HG03108 (cell line): ENCODE measurements around the gene CEP135.
"Not testable (repeated sequence)": the region's sequence is repeated elsewhere in the genome, so short reads cannot be mapped to it uniquely, and the experiment has no call there.

Experiments used
- ATAC-seq: cut with Tn5 transposase; IDR thresholded peaks from one replicate; pipeline ENCODE4 v1.9.1; 2021; ENCODE audit warnings: moderate library complexity; ENCODE audit not compliant: unreplicated experiment

The CEP135 gene, protein sequence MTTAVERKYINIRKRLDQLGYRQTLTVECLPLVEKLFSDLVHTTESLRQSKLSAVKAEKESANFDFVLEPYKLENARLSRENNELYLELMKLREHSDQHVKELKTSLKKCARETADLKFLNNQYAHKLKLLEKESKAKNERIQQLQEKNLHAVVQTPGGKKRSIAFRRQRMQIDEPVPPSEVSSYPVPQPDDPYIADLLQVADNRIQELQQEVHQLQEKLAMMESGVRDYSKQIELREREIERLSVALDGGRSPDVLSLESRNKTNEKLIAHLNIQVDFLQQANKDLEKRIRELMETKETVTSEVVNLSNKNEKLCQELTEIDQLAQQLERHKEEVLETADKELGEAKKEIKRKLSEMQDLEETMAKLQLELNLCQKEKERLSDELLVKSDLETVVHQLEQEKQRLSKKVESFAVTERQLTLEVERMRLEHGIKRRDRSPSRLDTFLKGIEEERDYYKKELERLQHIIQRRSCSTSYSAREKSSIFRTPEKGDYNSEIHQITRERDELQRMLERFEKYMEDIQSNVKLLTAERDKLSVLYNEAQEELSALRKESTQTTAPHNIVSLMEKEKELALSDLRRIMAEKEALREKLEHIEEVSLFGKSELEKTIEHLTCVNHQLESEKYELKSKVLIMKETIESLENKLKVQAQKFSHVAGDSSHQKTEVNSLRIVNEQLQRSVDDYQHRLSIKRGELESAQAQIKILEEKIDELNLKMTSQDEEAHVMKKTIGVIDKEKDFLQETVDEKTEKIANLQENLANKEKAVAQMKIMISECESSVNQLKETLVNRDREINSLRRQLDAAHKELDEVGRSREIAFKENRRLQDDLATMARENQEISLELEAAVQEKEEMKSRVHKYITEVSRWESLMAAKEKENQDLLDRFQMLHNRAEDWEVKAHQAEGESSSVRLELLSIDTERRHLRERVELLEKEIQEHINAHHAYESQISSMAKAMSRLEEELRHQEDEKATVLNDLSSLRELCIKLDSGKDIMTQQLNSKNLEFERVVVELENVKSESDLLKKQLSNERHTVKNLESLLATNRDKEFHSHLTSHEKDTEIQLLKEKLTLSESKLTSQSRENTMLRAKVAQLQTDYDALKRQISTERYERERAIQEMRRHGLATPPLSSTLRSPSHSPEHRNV

DNA sequence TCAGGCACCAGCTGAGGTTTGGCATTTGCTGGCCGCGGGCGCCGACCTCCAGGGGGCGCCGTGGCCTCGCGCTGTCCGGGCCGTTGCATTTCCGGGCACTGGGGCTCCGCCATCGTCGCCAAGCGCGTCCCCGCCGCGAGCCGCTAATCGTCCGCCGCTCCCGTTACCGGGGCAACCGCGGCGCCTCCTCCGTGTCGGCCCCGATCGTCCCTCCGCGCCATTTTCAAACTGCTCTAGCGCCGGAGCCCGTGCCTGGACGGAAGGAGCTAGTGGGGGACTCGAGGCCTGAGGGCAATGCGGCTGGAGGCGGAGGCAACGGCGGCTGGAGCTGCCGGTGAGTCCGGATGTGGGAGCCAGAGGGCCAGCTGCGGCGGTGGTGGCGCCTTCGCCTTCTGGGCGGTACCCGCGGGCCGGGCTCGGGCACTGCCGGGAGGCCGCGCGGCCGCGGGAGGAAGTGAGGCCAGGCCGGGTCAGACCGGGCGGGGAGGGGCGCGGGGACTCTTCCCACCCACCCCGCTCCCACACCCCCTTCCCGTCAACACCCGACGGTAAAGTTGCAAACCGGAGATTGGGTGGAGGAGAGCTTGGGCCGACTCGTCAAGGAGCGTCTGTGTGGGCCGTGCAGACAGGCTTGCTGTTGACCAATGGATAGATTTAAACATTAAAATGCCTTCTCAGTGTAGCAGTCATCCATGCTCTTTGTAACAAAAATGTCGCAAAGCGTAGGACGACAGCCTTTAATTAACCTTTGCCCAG lies at the start of gene CEP135:
TSS of gene CEP135 (plus strand) at position 220 of the 756 bp plus-strand sequence. CDS start 3,186 bp downstream, outside the sequence.
- peak; percentile 77 for ATAC-seq

DNA sequence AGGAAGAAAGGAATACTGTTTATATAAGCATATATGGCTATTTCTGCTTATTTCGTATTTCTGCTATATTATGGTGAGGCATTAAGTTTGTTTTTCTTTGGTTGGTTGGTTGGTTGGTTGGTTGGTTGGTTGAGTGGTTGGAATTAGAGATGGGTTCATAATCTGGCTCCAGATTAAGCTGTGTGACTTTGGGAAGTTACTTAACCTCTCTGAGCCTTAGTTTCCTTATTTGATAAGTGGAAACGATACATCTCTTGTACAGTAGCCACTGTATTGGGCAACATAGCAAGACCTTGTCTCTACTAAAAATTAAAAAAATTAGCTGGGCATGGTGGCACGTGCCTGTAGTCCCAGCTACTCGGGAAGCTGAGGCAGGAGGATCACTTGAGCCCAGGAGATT lies 46.1 kb upstream of the CEP135 start:
- no peak for ATAC-seq

DNA sequence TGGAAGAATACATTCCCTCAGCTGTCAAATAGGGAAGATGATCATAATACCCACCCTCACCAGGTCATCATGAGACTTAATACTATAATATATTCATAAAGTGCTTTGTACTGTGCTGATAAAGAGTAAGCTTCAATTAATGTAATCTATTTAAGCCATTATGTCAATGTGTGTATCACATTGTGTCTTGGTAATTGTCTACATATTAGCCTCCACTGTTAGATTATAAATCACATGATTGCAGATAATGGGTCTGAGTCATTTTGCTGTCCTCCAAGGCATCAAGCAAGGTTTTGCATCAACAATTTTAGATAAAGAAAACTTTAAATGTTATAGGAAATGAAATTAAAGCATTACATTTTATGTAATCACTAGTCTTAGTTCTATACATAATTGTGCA lies 45.2 kb upstream of the CEP135 start:
- no peak for ATAC-seq

DNA sequence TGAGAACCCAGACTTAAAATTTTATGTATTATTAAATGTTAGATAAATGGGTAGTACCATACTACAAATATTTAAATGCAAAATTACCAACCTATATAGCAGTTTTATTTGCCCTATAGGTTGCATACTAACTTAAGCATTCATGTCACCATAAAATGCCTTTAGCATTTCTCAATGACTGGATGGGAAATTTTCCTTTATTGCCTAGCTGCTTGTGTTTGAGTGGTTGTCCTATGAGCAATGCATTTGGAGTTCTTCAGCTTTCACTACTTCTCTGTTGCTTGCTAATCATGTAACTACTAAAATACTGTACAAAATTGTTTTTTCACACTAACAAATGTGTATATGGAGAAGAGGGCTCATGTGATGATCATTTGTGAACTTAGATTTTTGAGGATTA lies 44.2 kb upstream of the CEP135 start:
- ATAC-seq: no peak

DNA sequence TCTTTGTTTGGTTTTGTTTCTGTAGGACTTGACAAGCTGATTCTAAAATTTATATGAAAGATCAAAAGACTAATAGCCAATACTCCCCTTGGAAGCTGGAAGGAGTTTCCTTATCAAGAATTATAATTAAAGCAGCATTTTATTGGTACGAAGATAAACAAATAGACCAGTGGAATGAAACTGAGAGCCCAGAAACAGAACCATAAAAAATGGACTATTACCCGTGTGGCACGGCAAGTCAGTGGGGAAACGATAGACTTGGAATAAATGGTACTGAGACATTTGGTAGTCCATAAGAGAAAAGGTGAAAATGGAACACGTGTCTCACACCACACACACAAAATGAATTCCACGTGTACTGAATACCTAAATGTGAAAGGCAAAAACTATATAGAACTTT lies 42.4 kb upstream of the CEP135 start:
- ATAC-seq: no peak

- ATAC-seq: no peak
Measured at GRCh38 chr4:55906989-55907388, 41.8 kb upstream of the CEP135 start.

- no peak for ATAC-seq
Measured at GRCh38 chr4:55907469-55907868, 41.3 kb upstream of the CEP135 start.

GRCh38 chr4:55910140-55910539 lies 38.6 kb upstream of the CEP135 start:
- no peak for ATAC-seq

- ATAC-seq: no peak
Measured at GRCh38 chr4:55912249-55912648, 36.5 kb upstream of the CEP135 start.

DNA sequence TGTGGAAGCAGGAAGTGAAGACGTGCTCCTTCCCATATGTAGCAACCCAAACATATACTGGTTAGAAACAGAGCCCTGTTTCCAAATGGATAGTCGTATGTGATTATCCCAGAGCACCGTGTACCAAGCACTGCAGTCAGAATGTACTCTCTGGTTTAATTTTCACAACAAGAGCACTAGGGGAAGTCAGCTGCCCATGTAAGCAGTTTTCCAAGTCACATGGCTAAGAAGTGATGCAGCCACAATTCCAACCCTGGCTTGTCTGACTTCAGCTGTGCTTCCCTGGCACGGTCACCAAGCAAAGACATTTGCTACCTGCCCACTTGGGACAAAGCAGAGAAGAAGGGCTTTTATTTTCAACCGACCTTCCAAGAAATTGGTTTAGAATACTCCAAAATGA lies 28.2 kb upstream of the CEP135 start:
- ATAC-seq: no peak

DNA sequence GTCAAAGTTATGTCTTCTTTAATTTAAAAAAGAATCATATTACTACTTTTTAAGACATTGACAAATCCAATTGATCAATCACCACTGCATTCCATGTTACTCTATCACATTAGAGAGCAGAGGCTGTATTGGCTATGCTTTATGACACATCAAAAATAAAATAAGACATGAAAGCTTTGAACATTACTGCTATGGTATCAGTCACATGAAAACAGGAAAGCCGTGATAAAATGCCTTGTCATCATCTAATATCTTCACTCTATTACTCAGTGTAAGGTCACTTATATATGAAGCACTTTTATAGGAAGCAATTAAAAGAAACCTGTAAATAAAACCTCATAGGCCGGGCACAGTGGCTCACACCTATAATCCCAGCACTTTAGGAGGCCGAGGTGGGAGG lies 27.7 kb upstream of the CEP135 start:
- ATAC-seq: no peak

DNA sequence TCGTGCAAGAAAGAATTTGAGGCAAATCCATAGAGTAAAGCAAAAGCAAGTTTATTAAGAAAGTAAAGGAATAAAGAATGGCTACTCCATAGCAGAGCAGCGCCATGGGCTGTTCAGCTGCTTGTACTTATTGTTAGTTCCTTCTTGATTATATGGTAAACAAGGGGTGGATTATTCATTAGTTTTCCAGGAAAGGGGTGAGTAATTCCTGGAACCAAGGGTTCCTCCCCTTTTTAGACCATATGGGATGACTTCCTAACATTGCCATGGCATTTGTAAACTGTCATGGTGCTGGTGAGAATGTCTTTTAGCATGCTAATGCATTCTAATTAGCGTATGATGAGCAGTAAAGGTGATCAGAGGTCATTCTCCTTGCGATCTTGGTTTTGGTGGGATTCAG lies 23.5 kb upstream of the CEP135 start:
- no peak for ATAC-seq

DNA sequence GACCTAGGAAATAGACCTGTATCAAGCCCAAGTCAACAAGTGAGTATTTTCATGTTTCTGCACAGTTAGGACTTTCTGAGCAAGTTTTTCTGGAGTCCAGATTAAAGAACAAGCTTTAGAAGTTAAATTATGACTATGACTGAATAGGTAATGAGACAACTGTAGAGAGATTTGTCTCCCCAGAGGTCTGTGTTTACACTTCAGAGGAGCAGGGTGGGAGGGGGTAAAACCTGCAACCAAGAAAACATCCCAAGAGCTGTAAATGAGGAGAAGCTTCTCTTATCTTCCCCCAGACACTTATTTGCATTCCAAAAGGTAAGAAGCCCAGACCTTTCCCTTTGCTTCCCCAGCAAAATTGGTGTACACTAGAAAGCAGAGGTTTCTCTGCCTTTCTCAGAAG lies 22.1 kb upstream of the CEP135 start:
- no peak for ATAC-seq

DNA sequence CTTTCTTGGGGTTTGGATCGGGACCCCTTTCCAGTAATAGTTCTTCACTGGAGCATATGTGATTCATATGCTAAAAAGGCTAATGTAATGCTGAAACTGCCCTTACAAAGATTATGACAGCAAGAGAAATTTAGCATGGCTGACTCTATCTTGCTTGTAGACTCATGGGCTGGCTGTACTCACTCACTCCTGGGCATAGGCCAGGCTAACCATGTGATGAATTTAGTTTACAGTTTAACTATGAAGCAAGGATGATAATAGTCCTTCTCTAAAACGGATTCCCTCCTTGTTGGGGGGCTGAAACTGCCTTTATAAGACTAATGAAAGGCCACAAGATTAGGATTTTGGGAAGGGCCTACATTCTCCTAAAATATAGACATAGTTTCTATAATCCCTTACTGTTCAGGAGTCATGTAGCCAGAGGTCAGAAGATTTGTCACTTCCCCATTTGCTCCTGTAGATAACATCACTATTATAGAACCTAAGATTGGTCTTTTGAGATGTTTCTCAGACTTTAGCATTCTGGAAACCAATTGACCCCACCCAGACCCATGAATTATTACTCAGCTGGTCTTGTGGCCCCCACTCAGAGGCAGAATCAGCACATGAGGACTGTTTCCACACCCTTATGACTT lies 20.8 kb upstream of the CEP135 start:
- ATAC-seq: no peak

DNA sequence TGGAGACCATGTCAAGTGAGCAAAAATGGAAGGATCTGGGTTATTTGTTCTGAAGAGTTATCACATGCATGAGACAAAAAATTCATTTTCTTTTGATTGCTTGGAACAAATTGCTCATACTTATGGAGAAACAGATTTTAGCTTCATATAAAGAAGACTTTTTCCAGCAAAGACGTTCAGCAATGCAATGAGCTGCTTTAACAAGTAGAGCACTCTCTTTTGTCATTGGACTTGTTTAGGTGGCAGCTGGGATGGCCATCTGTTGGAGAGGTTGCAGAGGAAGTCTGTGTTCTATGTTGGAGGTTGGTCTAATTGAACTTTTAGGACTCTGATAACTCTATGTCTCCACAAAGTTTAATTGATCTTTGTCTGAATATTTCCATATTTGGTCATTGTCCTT lies 19.9 kb upstream of the CEP135 start:
- ATAC-seq: no peak

GRCh38 chr4:55931043-55931442 lies 17.7 kb upstream of the CEP135 start:
- no peak for ATAC-seq

DNA sequence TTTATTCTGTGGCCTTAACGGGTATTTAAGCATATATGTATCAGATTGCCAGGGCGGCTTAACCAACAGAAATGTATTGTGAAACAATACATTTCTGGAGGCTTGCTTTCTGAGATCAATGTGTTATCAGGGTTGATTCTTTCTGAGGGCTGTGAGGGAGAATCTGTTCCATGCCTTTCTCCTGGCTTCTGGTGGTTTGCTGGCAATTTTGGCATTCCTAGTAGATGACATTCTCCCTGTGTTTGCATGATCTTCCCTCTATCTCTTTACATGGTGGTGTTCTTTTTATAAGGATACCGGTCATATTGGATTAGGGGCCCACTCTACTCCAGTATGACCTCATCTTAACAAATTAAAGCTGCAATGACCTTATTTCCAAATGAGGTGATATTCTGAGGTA lies 16.9 kb upstream of the CEP135 start:
- no peak for ATAC-seq

- no peak for ATAC-seq
Measured at GRCh38 chr4:55932511-55932910, 16.2 kb upstream of the CEP135 start.

DNA sequence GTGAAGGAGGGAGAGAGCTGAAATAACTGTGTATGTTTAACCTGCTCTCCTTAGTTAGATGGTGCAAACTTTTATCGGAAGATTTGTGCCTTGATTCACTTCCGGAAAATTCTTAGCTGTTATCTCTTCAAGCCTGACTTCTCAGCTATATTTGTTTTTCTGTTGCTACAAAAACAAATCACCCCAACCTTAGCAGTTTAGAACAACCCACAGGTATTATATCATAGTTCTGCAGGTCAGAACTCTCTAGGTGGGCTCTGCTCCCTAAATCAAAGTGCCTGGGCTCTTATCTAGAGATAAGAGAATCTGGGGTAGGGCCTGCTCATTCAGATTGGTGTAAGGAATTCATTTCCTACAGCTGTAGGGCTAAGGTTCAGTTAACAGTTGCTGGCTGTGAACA lies 15.1 kb upstream of the CEP135 start:
- no peak for ATAC-seq

GRCh38 chr4:55935907-55936306 lies 12.8 kb upstream of the CEP135 start:
- ATAC-seq: not testable (repeated sequence)
